Osteoblast (primary cell): ENCODE data around the gene STIM2. TPM values are rescaled to one million over a fixed set of nuclear protein-coding genes. Genes with fewer than 3 reads are reported as not detected.
"Not testable (repeated sequence)": the region's sequence is repeated elsewhere in the genome, so short reads cannot be mapped to it uniquely, and the experiment has no call there.

Experiments
- DNase-seq: peaks from one replicate; pipeline ENCODE4 v3.0.0; 2011; ENCODE audit warnings: low spot score, mixed read lengths; ENCODE audit not compliant: insufficient read length; ENCODE audit errors: missing footprints
- H2AFZ ChIP-seq: 2 replicates; pipeline ENCODE4 v1.6.0; 2011; ENCODE audit warnings: mild to moderate bottlenecking, low read length
- H3K27ac ChIP-seq: 2 replicates; pipeline ENCODE4 v1.5.1; 2011; ENCODE audit warnings: mild to moderate bottlenecking, low read depth, low read length, moderate library complexity
- H3K27me3 ChIP-seq: 2 replicates; pipeline ENCODE4 v1.6.0; 2012; ENCODE audit warnings: mild to moderate bottlenecking, control low read depth, inconsistent platforms, low read length, moderate library complexity; ENCODE audit not compliant: insufficient read depth
- H3K36me3 ChIP-seq: 2 replicates; pipeline ENCODE4 v1.5.1; 2011; ENCODE audit warnings: mild to moderate bottlenecking, low read length, control low read depth, moderate library complexity; ENCODE audit not compliant: insufficient read depth
- H3K4me1 ChIP-seq: 2 replicates; pipeline ENCODE4 v1.5.1; 2011; ENCODE audit warnings: mild to moderate bottlenecking, low read length, control low read depth, moderate library complexity; ENCODE audit not compliant: insufficient read depth
- H3K4me2 ChIP-seq: 2 replicates; pipeline ENCODE4 v1.6.0; 2011; ENCODE audit warnings: mild to moderate bottlenecking, low read length; ENCODE audit not compliant: insufficient read depth
- H3K4me3 ChIP-seq: fragments of 200-600 bp; sonication (generic); 3 replicates; pipeline ENCODE4 v1.5.1; 2012; ENCODE audit warnings: mild to moderate bottlenecking, low read length, inconsistent platforms; ENCODE audit not compliant: insufficient read depth
- H3K79me2 ChIP-seq: 2 replicates; pipeline ENCODE4 v1.6.0; 2012; ENCODE audit warnings: mild to moderate bottlenecking, low read length, control low read depth, inconsistent platforms; ENCODE audit not compliant: insufficient read depth
- H3K9me3 ChIP-seq: 2 replicates; pipeline ENCODE4 v1.5.1; 2011; ENCODE audit warnings: low read depth, low read length, control low read depth
- H4K20me1 ChIP-seq: 2 replicates; pipeline ENCODE4 v1.6.0; 2012; ENCODE audit warnings: mild to moderate bottlenecking, low read length, control low read depth; ENCODE audit not compliant: insufficient read depth
- total RNA-seq: library from RNA; depleted of rRNA; stranded (reverse); fragments of >200 nt; gene quantifications from 2 replicates; pipeline ENCODE4 v1.2.3, GENCODE V29; 2012
- TF ChIP-seq, protein P1 (sequence below): IDR thresholded peaks from 2 replicates; pipeline ENCODE4 v1.5.1; 2011; ENCODE audit warnings: mild to moderate bottlenecking, low read depth, low read length, moderate library complexity; ENCODE audit errors: extremely low read depth

Gene STIM2
- total RNA-seq, 1 donor, result 14.8 TPM

DNA sequence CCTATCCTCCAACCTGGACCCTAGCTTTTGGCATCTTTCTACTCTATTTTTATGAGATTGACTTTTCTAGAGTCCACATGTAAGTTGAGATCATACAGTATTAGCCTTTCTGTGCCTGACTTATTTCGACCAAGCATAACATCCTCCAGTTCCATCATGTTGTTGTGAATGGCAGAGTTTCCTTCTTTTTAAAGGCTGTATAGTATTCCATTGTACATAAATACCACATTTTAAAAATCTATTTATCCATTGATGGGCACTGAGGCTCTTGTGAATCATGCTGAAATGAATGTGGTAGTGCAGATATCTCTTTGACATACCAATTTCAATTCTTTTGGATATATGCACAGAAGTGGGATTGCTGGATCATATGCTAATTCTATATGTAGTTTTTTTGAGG is 40.3 kb upstream of the STIM2 start:
- Histone ChIP-seq H3K4me3 (no peak overlapping the region), H2AFZ (no peak overlapping the region), H3K27ac (no peak overlapping the region), H4K20me1 (no peaks in the 10 kb centered on the region), H3K9me3 (no peaks in the 10 kb centered on the region), H3K79me2 (no peaks in the 10 kb centered on the region), H3K4me2 (no peak overlapping the region), H3K4me1 (no peaks in the 10 kb centered on the region), H3K36me3 (no peaks in the 10 kb centered on the region), H3K27me3 (no peaks in the 10 kb centered on the region)
- DNase-seq, result no peak
- TF ChIP-seq, protein P1, sequence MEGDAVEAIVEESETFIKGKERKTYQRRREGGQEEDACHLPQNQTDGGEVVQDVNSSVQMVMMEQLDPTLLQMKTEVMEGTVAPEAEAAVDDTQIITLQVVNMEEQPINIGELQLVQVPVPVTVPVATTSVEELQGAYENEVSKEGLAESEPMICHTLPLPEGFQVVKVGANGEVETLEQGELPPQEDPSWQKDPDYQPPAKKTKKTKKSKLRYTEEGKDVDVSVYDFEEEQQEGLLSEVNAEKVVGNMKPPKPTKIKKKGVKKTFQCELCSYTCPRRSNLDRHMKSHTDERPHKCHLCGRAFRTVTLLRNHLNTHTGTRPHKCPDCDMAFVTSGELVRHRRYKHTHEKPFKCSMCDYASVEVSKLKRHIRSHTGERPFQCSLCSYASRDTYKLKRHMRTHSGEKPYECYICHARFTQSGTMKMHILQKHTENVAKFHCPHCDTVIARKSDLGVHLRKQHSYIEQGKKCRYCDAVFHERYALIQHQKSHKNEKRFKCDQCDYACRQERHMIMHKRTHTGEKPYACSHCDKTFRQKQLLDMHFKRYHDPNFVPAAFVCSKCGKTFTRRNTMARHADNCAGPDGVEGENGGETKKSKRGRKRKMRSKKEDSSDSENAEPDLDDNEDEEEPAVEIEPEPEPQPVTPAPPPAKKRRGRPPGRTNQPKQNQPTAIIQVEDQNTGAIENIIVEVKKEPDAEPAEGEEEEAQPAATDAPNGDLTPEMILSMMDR, result no peak

DNA sequence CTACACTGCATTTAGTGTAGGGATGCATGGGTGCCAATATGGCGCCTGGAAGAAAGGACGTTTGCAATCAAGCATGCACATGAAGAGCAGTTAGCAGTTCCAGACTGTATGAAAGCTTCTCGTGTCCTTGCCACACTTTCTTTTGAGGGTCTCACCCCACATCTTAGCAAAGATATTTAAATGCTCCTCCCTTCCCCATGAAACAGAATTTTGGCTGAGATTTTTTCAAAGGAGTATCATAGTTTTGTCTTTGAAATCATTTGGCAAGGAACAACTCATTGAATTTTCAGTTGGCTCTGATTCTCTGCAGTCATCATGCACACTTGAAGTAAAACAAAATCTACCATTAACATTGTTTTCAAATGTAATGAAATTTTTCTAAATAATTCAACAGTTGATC is 39.6 kb upstream of the STIM2 start:
- Histone ChIP-seq H3K4me3 (no peak overlapping the region), H2AFZ (no peak overlapping the region), H3K79me2 (no peaks in the 10 kb centered on the region), H4K20me1 (no peaks in the 10 kb centered on the region), H3K4me2 (no peak overlapping the region), H3K36me3 (no peaks in the 10 kb centered on the region), H3K27ac (no peak overlapping the region), H3K9me3 (no peaks in the 10 kb centered on the region), H3K27me3 (no peaks in the 10 kb centered on the region), H3K4me1 (no peaks in the 10 kb centered on the region)
- TF ChIP-seq, protein P1, result no peak
- no peak for DNase-seq

DNA sequence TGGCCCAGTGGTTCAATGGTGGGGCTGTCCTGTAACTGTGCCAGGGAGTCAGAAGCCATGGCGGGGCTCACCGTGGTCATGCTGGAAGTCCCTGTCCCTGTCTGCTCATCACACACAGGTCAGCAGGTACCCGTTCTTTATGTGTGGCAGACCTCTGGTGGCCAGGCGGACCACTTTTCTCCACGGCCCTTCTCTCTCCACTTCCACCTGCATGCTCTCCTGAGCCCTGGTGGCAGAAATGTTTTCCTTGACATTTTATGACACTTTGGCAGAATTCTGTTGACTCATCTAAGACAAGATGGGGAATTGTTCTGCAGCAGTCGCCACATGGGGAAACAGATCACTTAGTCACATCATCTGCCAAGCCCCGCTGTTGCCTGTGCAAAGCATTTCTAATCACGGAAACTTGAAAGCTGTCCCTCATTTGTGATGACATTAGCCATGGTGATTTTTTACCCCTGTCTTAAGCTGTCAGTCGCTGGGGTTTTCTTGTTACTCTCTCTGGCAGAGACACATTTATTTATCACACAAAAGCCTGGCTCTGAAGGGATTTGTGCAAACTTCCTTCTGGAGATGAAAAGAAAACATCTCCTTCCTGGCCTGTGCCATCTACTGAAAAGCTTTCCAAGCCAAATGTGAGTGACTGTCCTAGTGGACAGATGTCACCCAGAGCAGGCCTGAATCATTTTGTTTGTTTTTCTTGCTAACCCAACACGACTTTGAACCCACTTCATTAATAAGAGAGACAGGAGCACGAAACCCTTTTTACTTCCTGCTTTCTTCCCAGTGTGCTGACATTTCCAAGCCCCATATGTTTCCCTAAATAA is 38.8 kb upstream of the STIM2 start:
- Histone ChIP-seq H3K4me1 (no peaks in the 10 kb centered on the region), H3K4me3 (no peak overlapping the region), H4K20me1 (no peaks in the 10 kb centered on the region), H3K4me2 (no peak overlapping the region), H3K27me3 (no peaks in the 10 kb centered on the region), H3K27ac (no peak overlapping the region), H3K79me2 (no peaks in the 10 kb centered on the region), H2AFZ (no peak overlapping the region), H3K9me3 (no peaks in the 10 kb centered on the region), H3K36me3 (no peaks in the 10 kb centered on the region)
- no peak for DNase-seq
- TF ChIP-seq, protein P1, result no peak

DNA sequence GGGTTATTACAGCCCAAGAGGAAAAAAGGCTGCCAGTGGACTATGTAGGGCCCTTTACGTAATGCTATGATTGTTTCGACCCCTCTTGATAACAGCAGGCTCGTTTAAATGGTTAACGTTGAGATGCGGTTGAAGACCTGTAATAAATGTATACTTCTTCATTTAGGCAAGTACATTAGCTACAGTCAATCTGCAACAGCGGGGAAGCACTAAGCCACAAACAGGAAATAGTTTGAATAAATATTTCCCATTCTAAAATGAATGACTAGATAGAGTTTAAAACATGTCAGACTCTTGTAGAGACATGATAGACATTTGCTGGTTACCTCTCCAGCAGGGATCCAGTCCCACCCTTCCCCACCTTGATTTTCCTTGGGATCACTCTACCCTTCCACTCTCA is 38.1 kb upstream of the STIM2 start:
- Histone ChIP-seq H3K4me1 (no peaks in the 10 kb centered on the region), H3K4me3 (no peak overlapping the region), H3K27me3 (no peaks in the 10 kb centered on the region), H3K79me2 (no peaks in the 10 kb centered on the region), H3K36me3 (no peaks in the 10 kb centered on the region), H3K4me2 (no peak overlapping the region), H3K9me3 (no peaks in the 10 kb centered on the region), H3K27ac (no peak overlapping the region), H4K20me1 (no peaks in the 10 kb centered on the region), H2AFZ (no peak overlapping the region)
- DNase-seq, result no peak
- TF ChIP-seq, protein P1, result no peak

DNA sequence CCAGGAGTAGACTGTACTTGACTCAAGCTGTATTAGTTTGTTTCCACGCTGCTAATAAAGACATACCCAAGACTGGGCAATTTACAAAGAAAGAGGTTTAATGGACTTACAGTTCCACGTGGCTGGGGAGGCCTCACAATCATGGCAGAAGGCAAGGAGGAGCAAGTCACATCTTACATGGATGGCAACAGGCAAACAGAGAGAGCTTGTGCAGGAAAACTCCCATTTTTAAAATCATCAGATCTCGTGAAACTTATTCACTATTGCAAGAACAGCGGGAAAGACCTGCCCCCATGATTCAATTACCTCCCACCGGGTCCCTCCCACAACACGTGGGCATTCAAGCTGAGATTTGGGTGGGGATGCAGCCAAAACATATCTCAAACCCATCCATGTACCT is 37.7 kb upstream of the STIM2 start:
- H3K4me1 ChIP-seq, H2AFZ ChIP-seq, H3K27me3 ChIP-seq, H4K20me1 ChIP-seq, DNase-seq, H3K79me2 ChIP-seq, H3K27ac ChIP-seq, H3K36me3 ChIP-seq, H3K4me2 ChIP-seq, H3K4me3 ChIP-seq, H3K9me3 ChIP-seq: not testable (repeated sequence)
